ENCODE measurements around the gene SVEP1. TPM values are rescaled to one million over a fixed set of nuclear protein-coding genes. Genes with fewer than 3 reads are reported as not detected.
A peak's percentile ranks its signal among the peaks of the same experiment; 100 is the strongest.

Gene SVEP1
- polyA plus RNA-seq, 1 donor (not counting 4 experiments of a cell fraction or from before 2014, with no cell fraction given): 0.14 TPM

DNA sequence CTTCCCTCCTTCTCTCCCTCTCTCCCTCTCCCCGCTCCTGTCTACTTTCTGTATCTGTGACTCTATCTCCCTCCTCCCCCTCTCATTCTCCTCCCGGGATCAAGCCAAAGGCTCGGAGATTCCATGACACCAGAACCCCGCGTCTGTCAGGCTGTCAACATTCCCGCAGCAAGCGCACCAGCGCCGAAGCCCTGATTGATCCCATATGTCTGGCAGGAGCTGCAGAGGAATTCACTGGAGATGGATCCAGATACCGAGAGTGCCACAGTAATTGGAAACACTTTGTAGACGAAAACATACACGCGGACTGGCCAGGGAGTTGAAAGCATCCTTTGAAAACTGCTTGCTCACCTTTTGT, 300 bp upstream of the SVEP1 start:
- FAIRE-seq: no peak
- Histone ChIP-seq H3K9me1 (ENCODE audit: control insufficient read depth, extremely low read depth, insufficient read depth, low read length) (no peaks in the 10 kb centered on the region), H2AFZ (ENCODE audit: control insufficient read depth, low read length) (peak overlapping the region; percentile 85), H3K4me2 (ENCODE audit: control insufficient read depth, extremely low read depth, insufficient read depth, low read depth, low read length) (peak overlapping the region; percentile 91), H3K9me3 (ENCODE audit: control insufficient read depth, low read depth, low read length) (no peaks in the 10 kb centered on the region), H3K79me2 (ENCODE audit: control insufficient read depth, insufficient read depth, low read length) (no peaks in the 10 kb centered on the region), H3K4me3 (ENCODE audit: control insufficient read depth in 2 of 3, extremely low read depth in 1 of 3, insufficient read depth in 2 of 3, low read depth in 1 of 3, low read length in 3 of 3) (peak overlapping the region; percentile 41 to 67 (median 67)), H3K4me1 (ENCODE audit: control insufficient read depth, extremely low read depth, insufficient read depth, low read length) (peaks cover 17% of the 10 kb centered on the region), H3K27ac (ENCODE audit: control insufficient read depth, insufficient read depth, low read length) (no peak overlapping the region), H3K27me3 (ENCODE audit: control insufficient read depth, extremely low read depth, insufficient read depth, low read length) (peaks cover 25% of the 10 kb centered on the region), H3K9ac (ENCODE audit: control insufficient read depth, extremely low read depth, insufficient read depth, low read length) (peak overlapping the region; percentile 28), H4K20me1 (ENCODE audit: control insufficient read depth, extremely low read depth, insufficient read depth, low read length) (no peaks in the 10 kb centered on the region), H3K36me3 (ENCODE audit: control insufficient read depth in 2 of 2, extremely low read depth in 1 of 2, insufficient read depth in 2 of 2, low read length in 2 of 2) (no peaks in the 10 kb centered on the region)
- dilution Hi-C loops (cut with MboI; ENCODE audit: extremely low pct_ligation_motif_present, low sequenced_read_pairs): no loop called here
- DNase-seq (ENCODE audit: low read depth, low spot score): no peak
- no peak for TF ChIP-seq EZH2 (IDR thresholded peaks at IDR 0.05; ENCODE audit: low read length)
- TF ChIP-seq CTCF (optimal IDR thresholded peaks at IDR 0.05 in 1 of 3, IDR thresholded peaks at IDR 0.05 in 1 of 3, conservative IDR thresholded peaks at IDR 0.05 in 1 of 3; ENCODE audit: extremely low read depth in 1 of 3, insufficient read depth in 2 of 3, low read length in 3 of 3): no peak

- Histone ChIP-seq H3K9me3 (ENCODE audit: control insufficient read depth, low read depth, low read length) (no peaks in the 10 kb centered on the region), H3K4me2 (ENCODE audit: control insufficient read depth, extremely low read depth, insufficient read depth, low read depth, low read length) (peak overlapping the region; percentile 91), H3K27ac (ENCODE audit: control insufficient read depth, insufficient read depth, low read length) (no peak overlapping the region), H3K9me1 (ENCODE audit: control insufficient read depth, extremely low read depth, insufficient read depth, low read length) (no peaks in the 10 kb centered on the region), H3K4me1 (ENCODE audit: control insufficient read depth, extremely low read depth, insufficient read depth, low read length) (peaks cover 17% of the 10 kb centered on the region), H2AFZ (ENCODE audit: control insufficient read depth, low read length) (no peak overlapping the region), H3K9ac (ENCODE audit: control insufficient read depth, extremely low read depth, insufficient read depth, low read length) (no peak overlapping the region), H3K27me3 (ENCODE audit: control insufficient read depth, extremely low read depth, insufficient read depth, low read length) (peaks cover 25% of the 10 kb centered on the region), H3K4me3 (ENCODE audit: control insufficient read depth in 2 of 3, extremely low read depth in 1 of 3, insufficient read depth in 2 of 3, low read depth in 1 of 3, low read length in 3 of 3) (peak overlapping the region; percentile 41 to 67 (median 67)), H3K36me3 (ENCODE audit: control insufficient read depth in 2 of 2, extremely low read depth in 1 of 2, insufficient read depth in 2 of 2, low read length in 2 of 2) (no peaks in the 10 kb centered on the region), H4K20me1 (ENCODE audit: control insufficient read depth, extremely low read depth, insufficient read depth, low read length) (no peaks in the 10 kb centered on the region), H3K79me2 (ENCODE audit: control insufficient read depth, insufficient read depth, low read length) (no peaks in the 10 kb centered on the region)
- FAIRE-seq (no peak), DNase-seq (ENCODE audit: low read depth, low spot score) (no peak)
- TF ChIP-seq EZH2 (IDR thresholded peaks at IDR 0.05; ENCODE audit: low read length): no peak
- TF ChIP-seq CTCF (optimal IDR thresholded peaks at IDR 0.05 in 1 of 3, IDR thresholded peaks at IDR 0.05 in 1 of 3, conservative IDR thresholded peaks at IDR 0.05 in 1 of 3; ENCODE audit: extremely low read depth in 1 of 3, insufficient read depth in 2 of 3, low read length in 3 of 3): no peak
- dilution Hi-C loops (cut with MboI; ENCODE audit: extremely low pct_ligation_motif_present, low sequenced_read_pairs): no loop called here
Observed at GRCh38 chr9:110578575-110579033, 937 bp downstream of the SVEP1 start.

All from keratinocyte (primary cell).